GM18508 (cell line): ENCODE results near the gene SRSF7.
"Not testable (repeated sequence)": the region's sequence is repeated elsewhere in the genome, so short reads cannot be mapped to it uniquely, and the experiment has no call there.

Source experiments
- ATAC-seq: cut with Tn5 transposase; IDR thresholded peaks from one replicate; pipeline ENCODE4 v1.9.1; 2021; ENCODE audit warnings: moderate number of reproducible peaks; ENCODE audit not compliant: insufficient read depth, unreplicated experiment

Gene SRSF7

DNA sequence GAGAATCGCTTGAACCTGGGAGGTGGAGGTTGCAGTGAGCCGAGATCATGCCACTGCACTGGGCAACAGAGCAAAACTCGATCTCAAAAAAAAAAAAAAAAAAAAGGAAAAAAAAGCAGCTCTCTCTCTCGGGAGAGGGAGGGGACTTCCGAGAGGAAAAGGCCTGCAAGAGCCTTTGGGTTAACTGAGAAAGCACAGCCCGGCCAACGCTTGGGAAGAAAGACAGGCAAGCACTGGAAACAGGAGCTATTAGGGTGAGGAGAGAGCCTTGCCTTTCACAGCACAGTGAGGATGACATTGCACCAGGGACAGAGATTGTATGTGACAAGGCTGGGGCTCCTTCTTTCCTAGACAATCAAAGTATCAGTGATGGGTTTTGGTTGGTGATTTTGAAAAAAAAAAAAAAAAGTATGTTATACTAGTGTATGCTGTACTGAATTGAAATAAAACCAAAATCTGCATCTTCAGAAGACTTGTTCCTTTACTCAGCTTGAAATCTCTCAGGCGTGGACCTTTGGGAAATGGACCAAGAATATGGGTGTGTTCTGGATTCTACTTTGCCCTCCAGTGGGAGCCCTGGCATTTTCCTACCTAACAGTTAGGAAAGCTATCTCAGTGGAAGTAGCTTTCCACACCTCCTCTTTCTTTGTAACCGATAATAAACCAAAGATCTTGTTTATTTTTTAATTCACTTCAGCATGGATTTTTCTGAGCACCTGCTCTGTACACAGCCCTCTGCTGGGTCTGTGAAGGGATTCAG is 16.7 kb downstream of the SRSF7 start:
- no peak for ATAC-seq

- ATAC-seq, result no peak
Observed at GRCh38 chr2:38733300-38733971, 17.7 kb downstream of the SRSF7 start.

- no peak for ATAC-seq
Observed at GRCh38 chr2:38731684-38732221, 19.4 kb downstream of the SRSF7 start.

DNA sequence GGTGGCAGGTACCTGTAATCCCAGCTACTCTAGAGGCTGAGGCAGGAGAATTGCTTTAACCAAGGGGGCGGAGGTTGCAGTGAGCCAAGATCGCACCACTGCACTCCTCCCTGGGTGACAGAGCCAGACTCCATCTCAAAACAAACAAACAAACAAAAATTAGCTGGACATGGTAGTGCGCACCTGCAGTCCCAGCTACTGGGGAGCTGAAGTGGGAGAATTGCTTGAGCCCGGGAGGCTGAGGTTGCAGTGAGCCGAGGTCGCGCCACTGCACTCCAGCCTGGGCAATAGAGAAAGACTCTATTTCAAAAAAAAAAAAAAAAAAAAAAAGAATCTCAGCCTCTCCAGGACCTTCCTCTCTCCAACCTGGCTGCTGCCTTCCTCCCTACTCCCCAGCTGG is 20.1 kb downstream of the SRSF7 start:
- ATAC-seq, result no peak

GRCh38 chr2:38728694-38729093 is 22.5 kb downstream of the SRSF7 start:
- ATAC-seq, result no peak

DNA sequence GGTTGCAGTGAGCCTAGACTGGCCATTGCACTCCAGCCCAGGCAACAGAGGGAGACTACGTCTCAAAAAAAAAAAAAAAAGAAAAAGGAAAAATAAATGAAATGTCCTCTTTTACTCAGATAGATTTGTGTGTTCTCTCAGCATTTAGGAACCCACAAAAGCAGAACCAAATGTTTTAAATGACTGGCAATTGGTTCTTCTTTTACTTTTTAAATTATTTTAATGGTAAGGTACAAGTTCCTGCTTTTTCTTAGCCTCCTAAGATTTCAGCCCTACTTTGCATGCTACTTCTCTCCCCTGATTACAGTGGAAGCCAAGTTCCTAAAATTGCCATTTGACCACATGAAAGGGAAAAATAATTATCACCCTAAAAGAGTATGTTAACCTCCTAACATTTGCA is 23.5 kb downstream of the SRSF7 start:
- ATAC-seq, result no peak

GRCh38 chr2:38723173-38723572 is 28.0 kb downstream of the SRSF7 start:
- no peak for ATAC-seq

GRCh38 chr2:38722271-38723061 is 28.7 kb downstream of the SRSF7 start:
- no peak for ATAC-seq

GRCh38 chr2:38720613-38721241 is 30.4 kb downstream of the SRSF7 start:
- no peak for ATAC-seq

DNA sequence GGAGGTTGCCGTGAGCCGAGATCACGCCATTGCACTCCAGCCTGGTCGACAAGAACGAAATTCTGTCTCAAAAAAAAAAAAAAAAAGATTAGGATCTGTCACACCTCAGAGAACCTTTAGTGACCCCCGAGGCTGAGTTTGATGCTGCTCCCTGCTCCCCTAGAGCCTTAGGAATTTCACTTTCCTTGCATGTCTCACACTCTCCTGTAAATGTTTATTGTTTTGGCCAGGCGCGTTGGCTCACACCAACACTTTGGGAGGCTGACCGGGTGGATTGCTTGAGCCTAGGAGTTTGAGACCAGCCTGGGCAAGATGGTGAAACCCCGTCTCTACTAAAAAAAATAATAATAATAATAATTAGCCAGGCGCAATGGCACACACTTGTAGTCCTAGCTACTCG is 31.5 kb downstream of the SRSF7 start:
- ATAC-seq, result no peak

DNA sequence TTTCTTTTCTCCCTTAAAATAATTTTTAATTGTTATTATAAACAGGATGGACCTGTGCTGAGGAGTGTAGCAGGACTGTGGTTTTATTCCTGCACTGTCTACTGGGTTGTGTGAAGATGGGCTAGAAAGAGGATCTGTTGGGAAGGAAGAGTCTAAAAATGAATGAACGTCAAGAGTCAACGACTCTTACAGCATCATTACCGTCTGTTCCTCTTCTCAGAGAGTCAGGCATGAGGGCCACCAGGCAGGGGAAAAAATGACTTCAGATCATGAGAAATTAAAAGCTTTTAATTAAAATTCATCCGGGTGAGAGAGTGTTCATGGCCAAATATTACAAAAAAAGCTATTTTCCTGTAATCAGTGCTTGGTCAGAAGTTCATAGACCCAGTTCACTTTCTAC is 32.6 kb downstream of the SRSF7 start:
- ATAC-seq, result no peak

DNA sequence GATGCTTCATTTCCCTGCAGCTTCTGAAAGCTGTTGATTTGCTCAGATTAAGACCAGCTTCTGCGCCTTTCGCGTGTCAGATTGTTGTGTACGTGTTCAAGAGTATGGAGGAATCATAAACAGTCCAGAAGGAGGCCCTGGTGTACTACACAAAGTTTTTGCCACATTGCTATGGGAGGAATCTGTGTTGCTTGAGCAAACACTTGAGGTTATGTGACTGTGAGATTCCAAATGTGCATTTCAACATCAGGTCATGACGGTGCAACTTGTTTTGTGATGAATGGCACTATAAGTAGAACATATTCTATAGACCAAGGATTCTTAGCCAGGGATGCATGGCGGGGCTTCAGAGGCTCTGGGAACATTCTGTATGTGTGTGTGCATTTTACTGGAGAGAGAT is 35.0 kb downstream of the SRSF7 start:
- ATAC-seq, result no peak

- not testable (repeated sequence) for ATAC-seq
Observed at GRCh38 chr2:38714941-38715340, 36.2 kb downstream of the SRSF7 start.

DNA sequence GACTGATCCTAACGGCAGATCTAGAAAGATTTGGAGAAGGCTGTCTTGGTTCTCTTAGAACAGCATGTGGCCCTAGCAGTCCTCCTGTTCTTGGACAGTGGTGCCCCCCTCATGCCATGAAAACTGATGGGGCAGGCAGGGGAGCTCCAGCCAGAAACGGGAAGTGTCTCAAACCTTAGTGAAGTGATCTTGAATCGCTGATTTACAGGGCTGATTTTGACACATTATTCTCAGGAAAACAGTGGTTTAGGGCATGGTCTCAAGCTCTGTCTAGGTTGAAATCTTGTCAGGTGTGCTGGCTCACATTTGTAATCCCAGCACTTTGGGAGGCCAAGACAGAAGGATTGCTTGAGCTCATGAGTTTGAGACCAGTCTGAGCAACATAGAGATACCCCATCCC is 37.8 kb downstream of the SRSF7 start:
- no peak for ATAC-seq

- ATAC-seq, result no peak
Observed at GRCh38 chr2:38712871-38713270, 38.3 kb downstream of the SRSF7 start.

GRCh38 chr2:38712413-38712812 is 38.7 kb downstream of the SRSF7 start:
- ATAC-seq, result no peak

- no peak for ATAC-seq
Observed at GRCh38 chr2:38711558-38711957, 39.6 kb downstream of the SRSF7 start.

GRCh38 chr2:38709567-38710194 is 41.5 kb downstream of the SRSF7 start:
- peak; percentile 72 for ATAC-seq

DNA sequence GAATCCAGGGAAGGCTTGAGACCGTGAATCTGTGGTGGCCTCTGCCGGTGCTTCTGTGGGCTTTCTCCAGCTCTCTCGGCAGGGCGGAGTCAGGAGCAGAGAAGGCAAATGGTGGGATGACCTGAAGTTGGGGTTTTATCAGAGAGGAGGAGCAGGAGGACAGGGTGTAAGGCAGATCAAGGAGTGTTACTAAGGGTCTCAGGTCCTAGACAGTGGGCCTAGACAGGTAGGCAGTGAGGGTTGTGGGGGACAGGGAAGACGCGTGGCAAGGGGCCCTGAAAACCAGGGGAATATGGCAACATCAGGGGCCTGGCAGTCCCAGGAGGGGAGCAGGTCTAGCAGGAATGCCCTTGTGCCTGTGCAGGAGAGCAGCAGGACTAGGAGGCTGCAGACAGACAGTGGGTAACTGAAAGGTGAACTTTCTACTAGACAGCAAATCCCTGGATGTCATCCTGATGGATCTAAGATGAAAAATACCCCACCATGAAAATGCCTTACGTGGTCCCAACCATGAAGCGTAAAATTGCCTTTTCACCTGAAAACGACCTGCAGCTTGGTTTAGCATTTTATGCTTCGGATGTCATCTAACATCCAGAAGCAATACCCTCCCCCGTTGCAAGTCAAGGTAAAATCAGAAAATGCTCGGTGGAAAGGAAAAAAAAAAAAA is 42.1 kb downstream of the SRSF7 start:
- ATAC-seq, result no peak
